Middle frontal gyrus (tissue), 1 donor: Measurements from ENCODE around the gene MAGEA12.
"Not testable (repeated sequence)": the region's sequence is repeated elsewhere in the genome, so short reads cannot be mapped to it uniquely, and the experiment has no call there.

ENCODE experiments used
- DNase-seq: peaks from one replicate; pipeline ENCODE4 v3.0.0-alpha.2; 2015; ENCODE audit warnings: low spot score; ENCODE audit errors: extremely low spot score

MAGEA12 gene, protein sequence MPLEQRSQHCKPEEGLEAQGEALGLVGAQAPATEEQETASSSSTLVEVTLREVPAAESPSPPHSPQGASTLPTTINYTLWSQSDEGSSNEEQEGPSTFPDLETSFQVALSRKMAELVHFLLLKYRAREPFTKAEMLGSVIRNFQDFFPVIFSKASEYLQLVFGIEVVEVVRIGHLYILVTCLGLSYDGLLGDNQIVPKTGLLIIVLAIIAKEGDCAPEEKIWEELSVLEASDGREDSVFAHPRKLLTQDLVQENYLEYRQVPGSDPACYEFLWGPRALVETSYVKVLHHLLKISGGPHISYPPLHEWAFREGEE

DNA sequence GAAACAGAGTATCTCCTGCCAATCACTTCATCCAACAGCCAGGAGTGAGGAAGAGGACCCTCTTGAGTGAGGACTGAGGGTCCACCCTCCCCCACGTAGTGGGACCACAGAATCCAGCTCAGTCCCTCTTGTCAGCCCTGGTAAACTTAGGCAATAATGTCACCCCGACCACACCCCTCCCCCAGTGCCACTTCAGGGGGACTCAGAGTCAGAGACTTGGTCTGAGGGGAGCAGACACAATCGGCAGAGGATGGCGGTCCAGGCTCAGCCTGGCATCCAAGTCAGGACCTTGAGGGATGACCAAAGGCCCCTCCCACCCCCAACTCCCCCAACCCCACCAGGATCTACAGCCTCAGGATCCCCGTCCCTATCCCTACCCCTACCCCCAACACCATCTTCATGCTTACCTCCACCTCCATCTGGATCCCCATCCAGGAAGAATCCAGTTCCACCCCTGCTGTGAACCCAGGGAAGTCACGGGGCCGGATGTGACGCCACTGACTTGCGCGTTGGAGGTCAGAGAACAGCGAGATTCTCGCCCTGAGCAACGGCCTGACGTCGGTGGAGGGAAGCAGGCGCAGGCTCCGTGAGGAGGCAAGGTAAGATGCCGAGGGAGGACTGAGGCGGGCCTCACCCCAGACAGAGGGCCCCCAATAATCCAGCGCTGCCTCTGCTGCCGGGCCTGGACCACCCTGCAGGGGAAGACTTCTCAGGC, at the start of gene MAGEA12, which contains the start of gene CSAG1:
TSS of gene MAGEA12 (plus strand) at position 497 of the 715 bp plus-strand sequence. CDS start 2,405 bp downstream, outside the sequence.
TSS of gene CSAG1 (minus strand) at position 461 of the 715 bp plus-strand sequence. CDS start 1,261 bp downstream, outside the sequence.
- no peak for DNase-seq

DNA sequence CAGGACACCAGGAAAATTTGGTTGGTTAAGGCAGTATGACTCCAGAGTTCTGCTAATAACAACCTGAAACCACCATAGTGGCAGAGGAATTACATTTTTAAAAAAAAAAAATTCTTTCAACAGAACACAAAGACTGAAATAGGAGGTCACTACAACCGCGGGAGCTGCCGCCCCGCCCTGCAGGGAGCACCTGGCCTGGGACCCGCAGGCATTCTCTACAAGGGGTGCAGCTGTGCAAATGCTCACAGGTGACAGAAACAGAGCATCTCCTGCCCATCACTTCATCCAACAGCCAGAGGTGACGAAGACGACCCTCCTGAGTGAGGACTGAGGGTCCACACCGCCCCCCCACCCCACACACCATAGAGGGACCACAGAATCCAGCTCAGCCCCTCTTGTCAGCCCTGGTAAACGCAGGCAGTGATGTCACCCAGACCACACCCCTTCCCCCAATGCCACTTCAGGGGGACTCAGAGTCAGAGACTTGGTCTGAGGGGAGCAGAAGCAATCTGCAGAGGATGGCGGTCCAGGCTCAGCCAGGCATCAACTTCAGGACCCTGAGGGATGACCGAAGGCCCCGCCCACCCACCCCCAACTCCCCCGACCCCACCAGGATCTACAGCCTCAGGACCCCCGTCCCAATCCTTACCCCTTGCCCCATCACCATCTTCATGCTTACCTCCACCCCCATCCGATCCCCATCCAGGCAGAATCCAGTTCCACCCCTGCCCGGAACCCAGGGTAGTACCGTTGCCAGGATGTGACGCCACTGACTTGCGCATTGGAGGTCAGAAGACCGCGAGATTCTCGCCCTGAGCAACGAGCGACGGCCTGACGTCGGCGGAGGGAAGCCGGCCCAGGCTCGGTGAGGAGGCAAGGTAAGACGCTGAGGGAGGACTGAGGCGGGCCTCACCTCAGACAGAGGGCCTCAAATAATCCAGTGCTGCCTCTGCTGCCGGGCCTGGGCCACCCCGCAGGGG, 35.3 kb upstream of the MAGEA12 start, which contains the start of gene MAGEA3:
TSS of gene MAGEA3 (plus strand) at position 843 of the 980 bp plus-strand sequence. CDS start 2,039 bp downstream, outside the sequence.
- DNase-seq, result not testable (repeated sequence)

DNA sequence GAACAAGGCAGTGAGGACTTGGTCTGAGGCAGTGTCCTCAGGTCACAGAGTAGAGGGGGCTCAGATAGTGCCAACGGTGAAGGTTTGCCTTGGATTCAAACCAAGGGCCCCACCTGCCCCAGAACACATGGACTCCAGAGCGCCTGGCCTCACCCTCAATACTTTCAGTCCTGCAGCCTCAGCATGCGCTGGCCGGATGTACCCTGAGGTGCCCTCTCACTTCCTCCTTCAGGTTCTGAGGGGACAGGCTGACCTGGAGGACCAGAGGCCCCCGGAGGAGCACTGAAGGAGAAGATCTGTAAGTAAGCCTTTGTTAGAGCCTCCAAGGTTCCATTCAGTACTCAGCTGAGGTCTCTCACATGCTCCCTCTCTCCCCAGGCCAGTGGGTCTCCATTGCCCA, 33.2 kb upstream of the MAGEA12 start:
- DNase-seq, result not testable (repeated sequence)

DNA sequence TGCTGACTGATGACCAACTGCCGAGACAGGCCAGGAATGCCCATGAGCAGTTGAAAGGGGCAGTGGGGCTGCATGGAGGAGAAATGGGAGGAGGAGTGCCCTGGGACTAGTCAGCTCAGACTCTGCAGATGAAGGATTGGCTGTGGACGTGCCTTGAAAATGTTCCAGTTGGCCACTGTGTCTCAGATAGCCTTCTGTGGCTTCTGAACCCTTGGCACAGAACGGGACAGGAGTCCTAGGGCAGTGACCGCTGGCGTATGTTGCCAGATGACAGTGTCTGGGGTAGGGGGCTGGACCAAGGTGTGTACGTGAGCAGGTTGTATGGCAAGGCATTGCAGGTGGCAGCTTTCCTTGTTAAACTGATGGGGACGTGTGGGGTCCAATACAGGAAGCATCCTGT, 27.1 kb upstream of the MAGEA12 start:
- not testable (repeated sequence) for DNase-seq

DNA sequence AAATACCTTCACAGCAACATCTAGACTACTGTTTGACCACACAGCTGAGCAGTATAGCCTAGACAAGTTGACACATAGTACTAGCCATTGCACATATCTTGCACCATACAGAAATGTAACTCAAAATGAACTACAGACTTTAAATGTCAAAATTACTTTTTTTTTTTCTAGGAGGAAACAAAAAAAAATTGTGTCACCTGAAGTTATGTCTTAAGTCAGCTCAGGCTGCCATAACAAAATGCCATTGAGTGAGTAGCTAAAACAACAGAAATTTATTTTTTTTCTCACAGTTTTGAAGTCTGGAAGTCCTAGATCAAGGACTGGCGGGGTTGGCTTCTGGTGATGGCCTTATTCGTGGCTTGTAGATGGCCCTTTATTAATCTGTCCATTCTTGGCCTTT, 24.4 kb upstream of the MAGEA12 start, which contains the start of gene CSAG2:
TSS of gene CSAG2 (minus strand) at position 101 of the 400 bp plus-strand sequence. CDS start 161 bp downstream, outside the sequence.
- not testable (repeated sequence) for DNase-seq

DNA sequence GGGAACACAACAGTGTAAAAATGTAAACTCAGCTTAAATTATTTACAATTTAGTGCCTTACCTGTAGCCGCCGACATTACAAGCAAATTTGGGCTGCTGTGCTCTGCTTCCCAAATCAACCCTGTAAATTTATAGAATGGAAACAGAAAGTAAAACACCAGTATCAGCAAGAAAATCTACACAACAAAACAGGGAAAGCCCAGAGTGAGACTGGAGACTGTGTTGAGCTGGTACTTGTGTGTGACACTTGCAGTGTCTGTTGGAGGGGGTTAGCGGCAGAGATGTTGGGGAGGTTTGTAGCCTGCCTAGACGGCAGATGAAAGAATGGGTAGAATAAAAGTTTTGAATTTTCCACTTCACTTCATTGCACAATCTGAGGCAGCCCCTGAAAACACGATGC, 20.4 kb upstream of the MAGEA12 start:
- not testable (repeated sequence) for DNase-seq

DNA sequence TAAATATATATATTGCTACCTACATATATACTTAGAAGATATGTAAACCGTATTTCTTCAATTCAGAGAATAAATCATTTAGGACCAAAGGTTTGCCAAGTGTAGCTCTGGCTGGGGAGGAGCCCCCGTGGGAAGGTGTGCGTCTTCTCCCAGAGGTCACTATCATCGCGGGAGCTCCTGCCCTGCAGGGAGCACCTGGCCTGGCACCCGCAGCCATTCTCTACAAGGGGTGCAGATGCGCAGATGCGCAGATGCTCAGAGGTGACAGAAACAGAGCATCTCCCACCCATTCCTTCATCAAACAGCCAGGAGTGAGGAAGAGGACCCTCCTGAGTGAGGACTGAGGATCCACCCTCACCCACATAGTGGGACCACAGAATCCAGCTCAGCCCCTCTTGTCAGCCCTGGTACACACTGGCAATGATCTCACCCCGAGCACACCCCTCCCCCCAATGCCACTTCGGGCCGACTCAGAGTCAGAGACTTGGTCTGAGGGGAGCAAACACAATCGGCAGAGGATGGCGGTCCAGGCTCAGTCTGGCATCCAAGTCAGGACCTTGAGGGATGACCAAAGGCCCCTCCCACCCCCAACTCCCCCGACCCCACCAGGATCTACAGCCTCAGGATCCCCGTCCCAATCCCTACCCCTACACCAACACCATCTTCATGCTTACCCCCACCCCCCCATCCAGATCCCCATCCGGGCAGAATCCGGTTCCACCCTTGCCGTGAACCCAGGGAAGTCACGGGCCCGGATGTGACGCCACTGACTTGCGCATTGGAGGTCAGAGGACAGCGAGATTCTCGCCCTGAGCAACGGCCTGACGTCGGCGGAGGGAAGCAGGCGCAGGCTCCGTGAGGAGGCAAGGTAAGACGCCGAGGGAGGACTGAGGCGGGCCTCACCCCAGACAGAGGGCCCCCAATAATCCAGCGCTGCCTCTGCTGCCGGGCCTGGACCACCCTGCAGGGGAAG, 19.5 kb upstream of the MAGEA12 start, which contains the start of gene MAGEA2B:
TSS of gene MAGEA2B (plus strand) at position 814 of the 973 bp plus-strand sequence. CDS start 2,479 bp downstream, outside the sequence.
- DNase-seq, result not testable (repeated sequence)

DNA sequence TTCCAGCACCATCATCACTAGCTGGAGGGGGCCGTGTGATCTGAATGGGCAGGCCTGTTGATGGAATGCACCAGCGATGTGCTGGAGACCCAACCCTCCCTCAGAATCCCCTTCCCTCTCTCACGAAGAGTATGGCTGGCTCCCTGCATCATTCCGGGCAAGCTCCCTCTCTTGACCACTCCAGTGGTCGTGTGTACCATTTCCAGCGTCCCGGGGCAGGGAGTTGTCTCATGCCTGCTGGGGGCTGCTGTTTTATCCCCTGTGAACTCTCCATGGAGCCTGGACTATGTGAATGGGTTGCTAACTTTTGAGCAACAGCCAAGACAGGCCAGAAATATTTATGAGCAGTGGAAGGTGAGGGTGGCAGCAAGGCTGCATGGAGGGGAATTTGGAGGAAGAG, 8.1 kb upstream of the MAGEA12 start:
- no peak for DNase-seq

DNA sequence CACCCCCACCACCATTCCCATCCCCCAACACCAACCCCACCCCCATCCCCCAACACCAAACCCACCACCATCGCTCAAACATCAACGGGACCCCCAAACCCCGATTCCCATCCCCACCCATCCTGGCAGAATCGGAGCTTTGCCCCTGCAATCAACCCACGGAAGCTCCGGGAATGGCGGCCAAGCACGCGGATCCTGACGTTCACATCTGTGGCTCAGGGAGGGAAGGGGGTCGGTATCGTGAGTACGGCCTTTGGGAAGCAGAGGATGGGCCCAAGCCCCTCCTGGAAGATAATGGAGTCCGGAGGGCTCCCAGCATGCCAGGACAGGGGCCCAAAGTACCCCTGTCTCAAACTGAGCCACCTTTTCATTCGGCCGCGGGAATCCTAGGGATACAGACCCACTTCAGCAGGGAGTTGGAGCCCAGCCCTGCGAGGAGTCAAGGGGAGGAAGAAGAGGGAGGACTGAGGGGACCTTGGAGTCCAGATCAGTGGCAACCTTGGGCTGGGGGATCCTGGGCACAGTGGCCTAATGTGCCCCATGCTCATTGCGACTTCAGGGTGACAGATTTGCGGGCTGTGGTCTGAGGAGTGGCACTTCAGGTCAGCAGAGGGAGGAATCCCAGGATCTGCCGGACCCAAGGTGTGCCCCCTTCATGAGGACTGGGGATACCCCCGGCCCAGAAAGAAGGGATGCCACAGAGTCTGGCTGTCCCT, 744 bp downstream of the MAGEA12 start:
- not testable (repeated sequence) for DNase-seq

DNA sequence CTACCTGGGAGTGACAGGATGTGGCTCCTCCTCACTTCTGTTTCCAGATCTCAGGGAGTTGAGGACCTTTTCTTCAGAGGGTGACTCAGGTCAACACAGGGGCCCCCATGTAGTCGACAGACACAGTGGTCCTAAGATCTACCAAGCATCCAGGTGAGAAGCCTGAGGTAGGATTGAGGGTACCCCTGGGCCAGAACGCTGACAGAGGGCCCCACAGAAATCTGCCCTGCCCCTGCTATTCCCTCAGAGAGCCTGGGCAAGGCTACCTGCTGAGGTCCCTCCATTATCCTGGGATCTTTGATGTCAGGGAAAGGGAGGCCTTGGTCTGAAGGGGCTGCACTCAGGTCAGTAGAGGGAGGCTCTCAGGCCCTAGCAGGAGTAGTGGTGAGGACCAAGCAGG, 1.5 kb downstream of the MAGEA12 start:
- DNase-seq, result no peak

DNA sequence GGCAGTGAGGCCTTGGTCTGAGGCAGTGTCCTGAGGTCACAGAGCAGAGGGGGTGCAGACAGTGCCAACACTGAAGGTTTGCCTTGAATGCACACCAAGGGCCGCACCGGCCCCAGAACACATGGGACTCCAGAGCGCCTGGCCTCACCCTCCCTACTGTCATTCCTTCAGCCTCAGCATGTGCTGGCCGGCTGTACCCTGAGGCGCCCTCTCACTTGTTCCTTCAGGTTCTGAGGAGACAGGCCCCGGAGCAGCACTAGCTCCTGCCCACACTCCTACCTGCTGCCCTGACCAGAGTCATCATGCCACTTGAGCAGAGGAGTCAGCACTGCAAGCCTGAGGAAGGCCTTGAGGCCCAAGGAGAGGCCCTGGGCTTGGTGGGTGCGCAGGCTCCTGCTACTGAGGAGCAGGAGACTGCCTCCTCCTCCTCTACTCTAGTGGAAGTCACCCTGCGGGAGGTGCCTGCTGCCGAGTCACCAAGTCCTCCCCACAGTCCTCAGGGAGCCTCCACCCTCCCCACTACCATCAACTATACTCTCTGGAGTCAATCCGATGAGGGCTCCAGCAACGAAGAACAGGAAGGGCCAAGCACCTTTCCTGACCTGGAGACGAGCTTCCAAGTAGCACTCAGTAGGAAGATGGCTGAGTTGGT, 2.4 kb downstream of the MAGEA12 start:
- DNase-seq, result no peak

DNA sequence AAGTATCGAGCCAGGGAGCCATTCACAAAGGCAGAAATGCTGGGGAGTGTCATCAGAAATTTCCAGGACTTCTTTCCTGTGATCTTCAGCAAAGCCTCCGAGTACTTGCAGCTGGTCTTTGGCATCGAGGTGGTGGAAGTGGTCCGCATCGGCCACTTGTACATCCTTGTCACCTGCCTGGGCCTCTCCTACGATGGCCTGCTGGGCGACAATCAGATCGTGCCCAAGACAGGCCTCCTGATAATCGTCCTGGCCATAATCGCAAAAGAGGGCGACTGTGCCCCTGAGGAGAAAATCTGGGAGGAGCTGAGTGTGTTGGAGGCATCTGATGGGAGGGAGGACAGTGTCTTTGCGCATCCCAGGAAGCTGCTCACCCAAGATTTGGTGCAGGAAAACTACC, 3.0 kb downstream of the MAGEA12 start:
- DNase-seq, result not testable (repeated sequence)

DNA sequence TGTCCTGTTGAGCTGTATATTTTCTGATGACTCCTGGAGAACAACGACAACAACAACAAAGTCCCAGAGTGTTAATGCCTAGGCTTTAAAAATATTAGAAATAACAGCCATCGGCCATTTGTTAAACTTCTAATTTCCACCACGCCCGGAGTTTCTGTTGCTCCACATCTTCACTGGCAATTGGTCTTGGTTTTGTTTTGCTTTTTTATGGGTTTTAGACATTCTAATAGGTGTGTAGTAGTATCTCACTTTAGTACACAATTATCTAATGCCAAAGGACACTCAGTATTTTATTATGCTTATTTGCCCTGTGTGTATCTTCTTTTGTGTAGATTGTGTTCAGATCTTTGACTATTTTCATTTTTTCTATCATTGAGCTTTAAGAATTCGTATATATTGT, 5.0 kb downstream of the MAGEA12 start:
- DNase-seq, result no peak

DNA sequence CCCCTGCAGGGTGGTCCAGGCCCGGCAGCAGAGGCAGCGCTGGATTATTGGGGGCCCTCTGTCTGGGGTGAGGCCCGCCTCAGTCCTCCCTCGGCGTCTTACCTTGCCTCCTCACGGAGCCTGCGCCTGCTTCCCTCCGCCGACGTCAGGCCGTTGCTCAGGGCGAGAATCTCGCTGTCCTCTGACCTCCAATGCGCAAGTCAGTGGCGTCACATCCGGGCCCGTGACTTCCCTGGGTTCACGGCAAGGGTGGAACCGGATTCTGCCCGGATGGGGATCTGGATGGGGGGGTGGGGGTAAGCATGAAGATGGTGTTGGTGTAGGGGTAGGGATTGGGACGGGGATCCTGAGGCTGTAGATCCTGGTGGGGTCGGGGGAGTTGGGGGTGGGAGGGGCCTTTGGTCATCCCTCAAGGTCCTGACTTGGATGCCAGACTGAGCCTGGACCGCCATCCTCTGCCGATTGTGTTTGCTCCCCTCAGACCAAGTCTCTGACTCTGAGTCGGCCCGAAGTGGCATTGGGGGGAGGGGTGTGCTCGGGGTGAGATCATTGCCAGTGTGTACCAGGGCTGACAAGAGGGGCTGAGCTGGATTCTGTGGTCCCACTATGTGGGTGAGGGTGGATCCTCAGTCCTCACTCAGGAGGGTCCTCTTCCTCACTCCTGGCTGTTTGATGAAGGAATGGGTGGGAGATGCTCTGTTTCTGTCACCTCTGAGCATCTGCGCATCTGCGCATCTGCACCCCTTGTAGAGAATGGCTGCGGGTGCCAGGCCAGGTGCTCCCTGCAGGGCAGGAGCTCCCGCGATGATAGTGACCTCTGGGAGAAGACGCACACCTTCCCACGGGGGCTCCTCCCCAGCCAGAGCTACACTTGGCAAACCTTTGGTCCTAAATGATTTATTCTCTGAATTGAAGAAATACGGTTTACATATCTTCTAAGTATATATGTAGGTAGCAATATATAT, 20.4 kb downstream of the MAGEA12 start, which contains the start of gene MAGEA2:
TSS of gene MAGEA2 (minus strand) at position 157 of the 965 bp plus-strand sequence. CDS start 2,479 bp downstream, outside the sequence.
- DNase-seq, result not testable (repeated sequence)

DNA sequence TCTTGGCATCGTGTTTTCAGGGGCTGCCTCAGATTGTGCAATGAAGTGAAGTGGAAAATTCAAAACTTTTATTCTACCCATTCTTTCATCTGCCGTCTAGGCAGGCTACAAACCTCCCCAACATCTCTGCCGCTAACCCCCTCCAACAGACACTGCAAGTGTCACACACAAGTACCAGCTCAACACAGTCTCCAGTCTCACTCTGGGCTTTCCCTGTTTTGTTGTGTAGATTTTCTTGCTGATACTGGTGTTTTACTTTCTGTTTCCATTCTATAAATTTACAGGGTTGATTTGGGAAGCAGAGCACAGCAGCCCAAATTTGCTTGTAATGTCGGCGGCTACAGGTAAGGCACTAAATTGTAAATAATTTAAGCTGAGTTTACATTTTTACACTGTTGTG, 21.3 kb downstream of the MAGEA12 start:
- DNase-seq, result not testable (repeated sequence)

DNA sequence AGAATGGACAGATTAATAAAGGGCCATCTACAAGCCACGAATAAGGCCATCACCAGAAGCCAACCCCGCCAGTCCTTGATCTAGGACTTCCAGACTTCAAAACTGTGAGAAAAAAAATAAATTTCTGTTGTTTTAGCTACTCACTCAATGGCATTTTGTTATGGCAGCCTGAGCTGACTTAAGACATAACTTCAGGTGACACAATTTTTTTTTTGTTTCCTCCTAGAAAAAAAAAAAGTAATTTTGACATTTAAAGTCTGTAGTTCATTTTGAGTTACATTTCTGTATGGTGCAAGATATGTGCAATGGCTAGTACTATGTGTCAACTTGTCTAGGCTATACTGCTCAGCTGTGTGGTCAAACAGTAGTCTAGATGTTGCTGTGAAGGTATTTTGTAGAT, 25.4 kb downstream of the MAGEA12 start, which contains the start of gene CSAG3:
TSS of gene CSAG3 (plus strand) at position 301 of the 400 bp plus-strand sequence.
- not testable (repeated sequence) for DNase-seq

DNA sequence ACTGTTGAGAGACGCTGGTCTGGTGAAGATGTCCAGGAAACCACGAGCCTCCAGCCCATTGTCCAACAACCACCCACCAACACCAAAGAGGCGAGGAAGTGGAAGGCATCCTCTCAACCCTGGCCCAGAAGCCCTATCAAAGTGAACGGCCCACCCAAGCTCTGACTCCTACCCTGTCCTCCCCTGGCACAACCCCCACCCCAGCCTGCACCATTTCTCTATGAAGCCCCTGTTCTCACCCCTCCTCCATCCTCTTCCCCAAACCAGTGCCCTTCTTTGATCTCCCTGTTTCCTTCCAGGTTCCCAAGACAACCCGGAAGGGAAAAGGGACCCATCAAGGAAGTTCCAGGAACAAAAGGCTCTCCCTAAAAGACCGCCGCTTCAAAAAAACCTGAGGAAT, 26.0 kb downstream of the MAGEA12 start:
- DNase-seq, result not testable (repeated sequence)
